Glomerular visceral epithelial cell (primary cell): ENCODE results near the gene RAP2A.
A peak's percentile ranks its signal among the peaks of the same experiment; 100 is the strongest.

Source experiments
- DNase-seq: peaks from one replicate; pipeline ENCODE4 v3.0.0-alpha.2; 2016; ENCODE audit errors: extremely low spot score

The RAP2A gene

GRCh38 chr13:97433727-97434396 is at the start of gene RAP2A:
Gene RAP2A, plus strand, starts transcription at chr13:97434169. Its CDS starts 302 bp downstream, at chr13:97434471.
- DNase-seq: peak; percentile 94

- DNase-seq: no peak
These were observed 49.6 kb upstream of the RAP2A start for GRCh38 chr13:97384371-97384770.

GRCh38 chr13:97385146-97385545 is 48.8 kb upstream of the RAP2A start:
- DNase-seq: no peak

- no peak for DNase-seq
These were observed 48.1 kb upstream of the RAP2A start for GRCh38 chr13:97385854-97386253.

GRCh38 chr13:97386801-97387484 is 47.0 kb upstream of the RAP2A start:
- DNase-seq: no peak

GRCh38 chr13:97387485-97387839 is 46.5 kb upstream of the RAP2A start:
- no peak for DNase-seq

- no peak for DNase-seq
These were observed 46.1 kb upstream of the RAP2A start for GRCh38 chr13:97387890-97388289.

- DNase-seq: no peak
These were observed 45.6 kb upstream of the RAP2A start for GRCh38 chr13:97388373-97388772.

- DNase-seq: no peak
These were observed 42.9 kb upstream of the RAP2A start for GRCh38 chr13:97390941-97391600.

- DNase-seq: no peak
These were observed 41.9 kb upstream of the RAP2A start for GRCh38 chr13:97392020-97392419.

GRCh38 chr13:97394542-97394941 is 39.4 kb upstream of the RAP2A start:
- DNase-seq: no peak

- no peak for DNase-seq
These were observed 38.4 kb upstream of the RAP2A start for GRCh38 chr13:97395447-97396136.

GRCh38 chr13:97397267-97397666 is 36.7 kb upstream of the RAP2A start:
- DNase-seq: no peak

GRCh38 chr13:97401421-97401820 is 32.5 kb upstream of the RAP2A start:
- no peak for DNase-seq

GRCh38 chr13:97403893-97404750 is 29.8 kb upstream of the RAP2A start:
- peak; percentile 7 for DNase-seq

- no peak for DNase-seq
These were observed 26.4 kb upstream of the RAP2A start for GRCh38 chr13:97407540-97407939.

GRCh38 chr13:97408938-97409337 is 25.0 kb upstream of the RAP2A start:
- no peak for DNase-seq

GRCh38 chr13:97411984-97412383 is 22.0 kb upstream of the RAP2A start:
- DNase-seq: no peak

- no peak for DNase-seq
These were observed 20.3 kb upstream of the RAP2A start for GRCh38 chr13:97413694-97414093.

- no peak for DNase-seq
These were observed 19.6 kb upstream of the RAP2A start for GRCh38 chr13:97414392-97414791.

GRCh38 chr13:97417698-97418097 is 16.3 kb upstream of the RAP2A start:
- DNase-seq: no peak
